GM18873 (cell line): ENCODE measurements around the gene FAM9B.

Source experiments
- ATAC-seq: cut with Tn5 transposase; IDR thresholded peaks from one replicate; pipeline ENCODE4 v1.9.1; 2021; ENCODE audit warnings: mild to moderate bottlenecking, moderate library complexity, moderate number of reproducible peaks; ENCODE audit not compliant: unreplicated experiment, low FRiP score

Gene FAM9B

GRCh38 chrX:8981723-8982122 is 52.2 kb downstream of the FAM9B start:
- ATAC-seq = no peak

DNA sequence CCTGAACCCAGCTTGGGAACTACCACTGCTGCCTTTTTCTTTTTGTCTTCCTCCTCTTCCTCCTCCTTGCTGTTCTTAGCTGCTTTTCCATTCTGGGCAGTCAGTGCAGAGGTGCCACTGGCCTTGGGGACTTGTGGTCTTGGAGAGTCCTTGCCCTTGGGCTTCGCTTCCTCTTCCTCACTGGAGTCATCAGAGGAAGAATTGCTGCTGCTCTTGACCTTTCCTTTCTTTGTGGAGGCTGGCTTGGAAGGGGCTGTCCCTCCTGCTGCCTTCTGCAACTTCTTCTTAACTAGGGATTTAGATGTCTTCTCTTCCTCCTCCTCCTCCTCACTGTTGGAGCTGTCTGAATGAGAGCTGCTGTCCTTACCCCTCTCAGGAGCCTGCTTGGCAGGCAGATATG is 53.2 kb downstream of the FAM9B start:
- no peak for ATAC-seq
